Neuronal stem cell (in vitro differentiated cells): ENCODE results near the gene DEPP1.

ENCODE experiments used
- DNase-seq: peaks from one replicate; pipeline ENCODE4 v3.0.0-alpha.2; 2013; ENCODE audit warnings: low spot score
- H2AFZ ChIP-seq: one replicate; pipeline ENCODE4 v1.6.1; 2013; ENCODE audit warnings: mild to moderate bottlenecking, low read length, inconsistent platforms
- H2AK5ac ChIP-seq: 2 replicates; pipeline ENCODE4 v1.6.1; 2013; ENCODE audit warnings: low read depth, mild to moderate bottlenecking, inconsistent platforms, low read length, moderate library complexity, mixed read lengths
- H2BK120ac ChIP-seq: 2 replicates; pipeline ENCODE4 v1.6.1; 2013; ENCODE audit warnings: low read depth, mild to moderate bottlenecking, inconsistent platforms, low read length, moderate library complexity, mixed read lengths
- H2BK12ac ChIP-seq: one replicate; pipeline ENCODE4 v1.6.1; 2013; ENCODE audit warnings: low read length, inconsistent platforms
- H2BK15ac ChIP-seq: 2 replicates; pipeline ENCODE4 v1.6.1; 2013; ENCODE audit warnings: mild to moderate bottlenecking, low read length, inconsistent platforms, mixed read lengths
- H2BK5ac ChIP-seq: one replicate; pipeline ENCODE4 v1.6.1; 2013; ENCODE audit warnings: inconsistent platforms, mild to moderate bottlenecking, low read length, moderate library complexity
- H3K14ac ChIP-seq: one replicate; pipeline ENCODE4 v1.6.1; 2013; ENCODE audit warnings: low read length, inconsistent platforms
- H3K18ac ChIP-seq: 2 replicates; pipeline ENCODE4 v1.6.1; 2013; ENCODE audit warnings: low read length, inconsistent platforms
- H3K23ac ChIP-seq: 2 replicates; pipeline ENCODE4 v1.6.1; 2013; ENCODE audit warnings: low read depth, mild to moderate bottlenecking, mixed read lengths, low read length, inconsistent platforms; ENCODE audit not compliant: poor library complexity
- H3K27ac ChIP-seq: replicated peaks from 3 replicates; pipeline ENCODE4 v1.5.1; 2013; ENCODE audit warnings: low read length, inconsistent platforms
- H3K27me3 ChIP-seq, 3 experiments: 2 replicates each; pipeline ENCODE4 v1.6.1; 2013; ENCODE audit warnings: low read length in 3 of 3, mild to moderate bottlenecking in 2 of 3, inconsistent platforms in 1 of 3, low read depth in 1 of 3, mixed read lengths in 1 of 3, moderate library complexity in 1 of 3; ENCODE audit not compliant: control insufficient read depth in 3 of 3, insufficient read depth in 3 of 3
- H3K36me3 ChIP-seq, 2 donors: replicated peaks in 1 of 2; 2 replicates each; pipeline ENCODE4 v1.6.1; 2013; ENCODE audit warnings: low read length in 2 of 2; ENCODE audit not compliant: control insufficient read depth in 2 of 2, insufficient read depth in 2 of 2
- H3K4ac ChIP-seq: 2 replicates; pipeline ENCODE4 v1.6.1; 2013; ENCODE audit warnings: inconsistent platforms, mild to moderate bottlenecking, low read length, moderate library complexity
- H3K4me1 ChIP-seq, 2 donors: 1 replicate in 1 of 2; 2 replicates in 1 of 2; pipeline ENCODE4 v1.6.1; 2013; ENCODE audit warnings: low read length in 2 of 2, low read depth in 1 of 2; ENCODE audit not compliant: control insufficient read depth in 2 of 2, insufficient read depth in 1 of 2
- H3K4me2 ChIP-seq: one replicate; pipeline ENCODE4 v1.6.1; 2013; ENCODE audit warnings: mild to moderate bottlenecking, low read length, inconsistent platforms; ENCODE audit not compliant: insufficient read depth, poor library complexity, severe bottlenecking
- H3K4me3 ChIP-seq, 2 donors: 2 replicates each; pipeline ENCODE4 v1.5.1; 2013; ENCODE audit warnings: low read length in 2 of 2, mild to moderate bottlenecking in 2 of 2, inconsistent platforms in 1 of 2, moderate library complexity in 1 of 2
- H3K79me1 ChIP-seq: one replicate; pipeline ENCODE4 v1.6.1; 2013; ENCODE audit warnings: low read depth, mild to moderate bottlenecking, inconsistent platforms, low read length, moderate library complexity
- H3K9ac ChIP-seq: one replicate; pipeline ENCODE4 v1.6.1; 2013; ENCODE audit warnings: mild to moderate bottlenecking, low read depth, low read length, inconsistent platforms; ENCODE audit not compliant: poor library complexity
- H3K9me3 ChIP-seq, 2 donors: replicated peaks in 1 of 2; 2 replicates each; pipeline versions ENCODE3 to v1.6.1; 2013; ENCODE audit warnings: low read length in 2 of 2, mild to moderate bottlenecking in 2 of 2, inconsistent platforms in 1 of 2, low read depth in 1 of 2, mixed read lengths in 1 of 2, moderate library complexity in 1 of 2; ENCODE audit not compliant: control insufficient read depth in 2 of 2, insufficient read depth in 1 of 2
- H4K8ac ChIP-seq: one replicate; pipeline ENCODE4 v1.6.1; 2013; ENCODE audit warnings: low read depth, mild to moderate bottlenecking, inconsistent platforms, low read length, moderate library complexity
- H4K91ac ChIP-seq: one replicate; pipeline ENCODE4 v1.6.1; 2013; ENCODE audit warnings: low read length, low read depth, mild to moderate bottlenecking, inconsistent platforms; ENCODE audit not compliant: poor library complexity
- WGBS, 2 donors: extraction: QIAGEN DNeasy Blood & Tissue Kit; methylation state at CpG; one replicate each; pipeline ENCODE4 v1.1.7; 2013; ENCODE audit warnings: missing lambda C conversion rate in 2 of 2, mixed read lengths in 1 of 2; ENCODE audit not compliant: insufficient read length in 2 of 2, insufficient replicate concordance in 1 of 2; ENCODE audit errors: extremely low coverage in 2 of 2; 5-methylcytosine and 5-hydroxymethylcytosine counted together

Gene DEPP1

GRCh38 chr10:44980309-44981171, 1.9 kb upstream of the DEPP1 start:
- peaks cover 28% of the 10 kb centered on the region in 2 donors for H3K4me1 ChIP-seq
- no CpG with 5 or more reads among the region's 14 CpGs for WGBS, 2 donors
- DNase-seq = no peak

GRCh38 chr10:44979281-44980191, 927 bp upstream of the DEPP1 start:
- peak overlapping the region; percentile 26 for H4K8ac ChIP-seq
- H3K9me3 ChIP-seq = no peaks in the 10 kb centered on the region
- WGBS, 2 donors = no CpG with 5 or more reads among the region's 13 CpGs
- H3K27me3 ChIP-seq = no peaks in the 10 kb centered on the region
- no peak overlapping the region for H3K4me2 ChIP-seq
- no peak overlapping the region for H3K27ac ChIP-seq
- H2BK12ac ChIP-seq = peak overlapping the region; percentile 24
- DNase-seq = no peak
- peak overlapping the region; percentile 17 for H3K4ac ChIP-seq
- H3K9ac ChIP-seq = peak overlapping the region; percentile 24
- no peak overlapping the region for H4K91ac ChIP-seq
- H3K18ac ChIP-seq = peak overlapping the region; percentile 93
- peak overlapping the region; percentile 73 for H2AFZ ChIP-seq
- no peaks in the 10 kb centered on the region for H3K79me1 ChIP-seq
- H3K4me1 ChIP-seq = peaks cover 30 to 31% of the 10 kb centered on the region in 2 donors
- peak overlapping the region in 1 of 2 donors; percentile 45 for H3K4me3 ChIP-seq
- H3K36me3 ChIP-seq = no peaks in the 10 kb centered on the region
- H3K23ac ChIP-seq = no peak overlapping the region
- no peak overlapping the region for H3K14ac ChIP-seq
- peak overlapping the region; percentile 89 for H2BK15ac ChIP-seq
- peak overlapping the region; percentile 99 for H2AK5ac ChIP-seq
- peak overlapping the region; percentile 67 for H2BK5ac ChIP-seq
- peak overlapping the region; percentile 58 for H2BK120ac ChIP-seq

More at GRCh38 chr10:44980309-44981171, 1.9 kb upstream of the DEPP1 start:
- H2BK120ac ChIP-seq = peak overlapping the region; percentile 26
- H3K18ac ChIP-seq = no peak overlapping the region
- no peaks in the 10 kb centered on the region for H3K79me1 ChIP-seq
- no peak overlapping the region for H2AFZ ChIP-seq
- peak overlapping the region; percentile 64 for H2BK12ac ChIP-seq
- H2BK5ac ChIP-seq = no peak overlapping the region
- no peak overlapping the region for H3K4ac ChIP-seq
- H3K27ac ChIP-seq = no peak overlapping the region
- no peaks in the 10 kb centered on the region for H3K36me3 ChIP-seq
- no peak overlapping the region for H2BK15ac ChIP-seq
- no peaks in the 10 kb centered on the region for H3K9me3 ChIP-seq
- H3K4me2 ChIP-seq = no peak overlapping the region
- no peak overlapping the region for H4K8ac ChIP-seq
- no peak overlapping the region for H3K14ac ChIP-seq
- H4K91ac ChIP-seq = no peak overlapping the region
- H3K9ac ChIP-seq = no peak overlapping the region
- no peak overlapping the region for H3K23ac ChIP-seq
- peak overlapping the region; percentile 81 for H2AK5ac ChIP-seq
- no peaks in the 10 kb centered on the region for H3K27me3 ChIP-seq
- H3K4me3 ChIP-seq = peak overlapping the region in 1 of 2 donors; percentile 9

GRCh38 chr10:44978213-44978569, 418 bp downstream of the DEPP1 start:
- H2BK5ac ChIP-seq = peak overlapping the region; percentile 67
- no peak overlapping the region for H2BK120ac ChIP-seq
- H2AK5ac ChIP-seq = peak overlapping the region; percentile 99
- no peak overlapping the region for H2BK12ac ChIP-seq
- DNase-seq = no peak
- H3K27me3 ChIP-seq = no peaks in the 10 kb centered on the region
- H4K8ac ChIP-seq = no peak overlapping the region
- no peak overlapping the region for H3K14ac ChIP-seq
- no peak overlapping the region for H3K4ac ChIP-seq
- no peaks in the 10 kb centered on the region for H3K9me3 ChIP-seq
- no CpG with 5 or more reads among the region's 4 CpGs for WGBS, 2 donors
- no peak overlapping the region for H4K91ac ChIP-seq
- no peaks in the 10 kb centered on the region for H3K79me1 ChIP-seq
- no peak overlapping the region for H2BK15ac ChIP-seq
- H3K4me2 ChIP-seq = no peak overlapping the region
- H3K27ac ChIP-seq = no peak overlapping the region
- peak overlapping the region; percentile 73 for H2AFZ ChIP-seq
- H3K4me1 ChIP-seq = peaks cover 32 to 39% of the 10 kb centered on the region in 2 donors
- no peak overlapping the region for H3K23ac ChIP-seq
- H3K36me3 ChIP-seq = no peaks in the 10 kb centered on the region
- H3K18ac ChIP-seq = no peak overlapping the region
- H3K4me3 ChIP-seq = no peak overlapping the region
- no peak overlapping the region for H3K9ac ChIP-seq
